DMS79 (cell line): ENCODE data around the gene E2F8.

Experiments
- DNase-seq: peaks from one replicate; lab custom pipeline; 2025; lab: John Stamatoyannopoulos, UW

Gene E2F8

DNA sequence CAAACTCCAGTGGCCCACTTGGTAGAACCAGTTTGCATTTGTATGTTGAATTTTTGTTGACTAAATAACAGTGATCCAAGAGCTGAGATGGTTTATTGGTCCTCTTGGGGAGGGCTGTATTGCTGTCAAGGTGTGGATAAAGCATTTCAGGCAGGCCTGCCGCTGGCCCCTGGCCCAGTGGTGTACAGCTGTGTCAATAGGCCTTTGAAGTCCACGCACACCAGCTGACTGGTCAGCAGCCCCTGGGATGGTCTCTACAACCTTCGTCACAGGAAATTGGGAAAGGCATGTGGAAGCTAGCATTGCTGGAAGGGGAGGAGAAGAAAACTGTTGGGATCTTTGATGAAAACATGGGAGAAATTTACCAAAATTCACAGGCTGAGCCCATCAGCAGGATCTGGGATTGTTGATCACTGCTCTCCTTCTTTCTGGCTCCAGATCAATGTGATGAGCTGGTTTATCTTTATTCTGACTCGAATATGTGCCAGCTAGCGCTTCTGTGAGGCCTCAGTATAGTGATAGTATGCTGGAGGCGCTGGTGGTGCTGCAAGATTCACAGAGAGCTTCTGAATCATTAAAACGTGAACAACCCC, 12.5 kb upstream of the E2F8 start:
- no peak for DNase-seq

DNA sequence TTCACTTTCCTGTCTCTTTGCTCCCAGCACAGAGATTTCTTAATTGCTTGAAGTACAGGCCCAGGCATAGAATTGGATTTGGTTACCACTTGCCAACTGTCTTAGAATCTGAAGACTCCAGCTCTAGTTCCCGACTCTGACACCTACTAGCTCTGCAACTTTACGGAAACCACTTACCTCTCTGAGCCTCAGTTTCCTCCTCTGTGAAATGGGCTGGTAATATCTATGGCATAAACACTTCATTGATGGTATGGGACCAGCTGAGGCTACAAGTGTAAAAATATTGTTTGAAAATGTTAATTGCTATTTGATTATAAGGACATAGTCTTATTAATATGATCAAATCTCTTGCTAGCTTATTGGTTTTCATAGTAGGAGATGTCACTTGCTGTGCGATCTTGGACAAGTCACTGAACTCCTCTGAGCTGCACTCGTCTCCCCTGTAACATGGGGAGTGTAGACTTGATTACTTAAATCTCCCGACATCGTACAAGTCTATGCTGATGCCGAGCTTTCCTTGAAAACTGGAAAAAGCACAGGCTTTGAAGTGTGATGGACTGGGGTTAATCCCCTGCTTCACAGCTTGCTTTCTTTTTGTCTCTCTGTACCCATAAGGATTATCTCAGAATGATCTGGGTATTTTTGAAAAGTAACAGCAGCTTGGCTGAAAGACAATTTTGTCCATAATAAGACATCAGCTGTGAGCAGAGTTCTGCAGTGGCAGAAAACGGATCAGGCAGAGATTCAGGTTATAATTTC, 11.8 kb upstream of the E2F8 start:
- no peak for DNase-seq

DNA sequence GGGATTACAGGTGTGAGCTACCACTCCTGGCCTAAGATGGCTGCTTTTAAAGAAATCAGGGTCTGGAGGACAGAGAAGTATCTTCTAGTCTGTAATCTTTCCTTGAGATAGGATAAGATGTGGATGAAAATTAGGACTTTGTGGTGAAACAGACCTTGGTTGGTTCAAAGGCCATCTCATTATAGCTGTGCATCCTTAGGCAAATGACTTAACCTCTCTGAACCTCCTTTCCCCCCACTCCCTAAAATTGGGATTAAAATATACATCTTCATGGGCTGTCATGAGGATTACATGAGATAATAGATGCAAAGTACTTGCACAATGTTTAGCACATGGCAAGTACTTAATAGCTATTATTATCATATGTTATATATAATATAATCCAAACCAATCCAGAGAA, 10.8 kb upstream of the E2F8 start:
- no peak for DNase-seq

DNA sequence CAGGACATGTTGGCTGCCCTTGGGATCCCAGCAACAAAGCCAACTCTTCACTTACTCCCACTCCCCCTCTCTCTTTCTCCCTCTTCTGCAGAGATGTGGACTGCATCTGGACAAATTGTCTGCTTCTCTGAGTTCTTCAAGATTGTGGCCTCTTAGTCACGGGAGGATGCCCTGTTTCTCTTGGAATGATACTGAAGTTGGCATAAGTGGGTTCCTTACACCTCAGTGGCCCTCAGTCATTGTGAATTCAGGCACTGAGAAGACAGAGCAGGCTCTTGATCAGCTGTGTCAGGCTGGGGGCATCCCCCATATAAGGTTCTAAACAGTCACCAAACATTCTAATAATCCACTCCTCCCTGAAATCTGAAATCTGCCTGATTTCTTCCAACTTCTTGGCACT, 6.1 kb upstream of the E2F8 start:
- no peak for DNase-seq

DNA sequence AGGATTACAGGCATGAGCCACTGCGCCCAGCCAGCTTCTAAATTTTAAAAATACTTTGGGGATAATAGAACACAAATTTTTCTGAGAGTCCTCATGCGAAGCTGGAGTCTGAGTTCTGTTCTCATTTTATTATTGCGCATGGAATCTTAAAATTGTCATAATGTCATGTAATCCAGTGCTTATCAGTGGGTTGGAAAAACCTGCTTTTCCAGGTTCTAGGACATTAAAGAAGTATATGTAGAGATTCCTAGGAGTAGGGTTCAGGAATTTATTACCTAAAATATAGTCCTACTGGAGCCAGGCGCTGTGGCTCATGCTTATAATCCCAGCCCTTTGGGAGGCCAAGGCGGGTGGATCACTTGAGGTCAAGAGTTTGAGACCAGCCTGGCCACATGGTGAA, 4.6 kb upstream of the E2F8 start:
- DNase-seq: no peak

DNA sequence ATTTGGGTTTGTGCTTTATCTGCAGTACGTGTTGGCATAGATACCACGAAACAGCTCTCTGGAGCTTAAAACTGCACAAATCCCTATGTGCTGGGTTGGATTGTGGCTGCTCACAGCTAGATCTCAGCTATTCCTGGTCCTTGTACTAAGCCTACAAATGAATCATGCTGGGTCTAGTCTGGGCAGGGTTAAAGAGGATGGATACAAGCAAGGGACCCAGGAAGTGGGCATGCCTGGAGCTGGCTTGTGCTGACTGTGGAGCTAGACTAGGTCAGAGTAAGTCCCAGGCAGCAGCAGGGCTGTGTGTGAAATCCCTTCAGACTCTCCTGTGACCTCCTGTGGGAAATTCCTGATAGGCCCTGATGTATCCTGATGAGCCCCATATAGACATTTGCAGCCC, 3.9 kb upstream of the E2F8 start:
- no peak for DNase-seq

DNA sequence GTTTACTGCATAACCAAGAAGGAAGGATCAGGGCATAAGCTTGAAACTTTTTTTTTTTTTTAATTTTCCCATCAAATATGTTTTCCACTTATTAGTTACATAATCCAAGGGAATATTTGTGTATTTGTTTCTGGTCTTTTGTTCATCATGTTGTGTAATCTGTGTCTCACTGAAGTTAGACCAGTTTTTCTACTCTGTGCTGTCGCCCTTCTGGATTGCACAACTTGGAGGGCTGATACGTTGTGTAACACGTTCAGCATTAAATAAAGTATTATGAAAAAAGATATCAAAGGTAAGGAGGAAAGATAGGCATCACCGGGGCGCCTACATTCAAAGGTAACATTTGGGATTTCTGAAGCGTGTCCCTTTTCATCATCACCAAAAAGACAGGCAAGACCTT, 3.3 kb upstream of the E2F8 start:
- DNase-seq: no peak

DNA sequence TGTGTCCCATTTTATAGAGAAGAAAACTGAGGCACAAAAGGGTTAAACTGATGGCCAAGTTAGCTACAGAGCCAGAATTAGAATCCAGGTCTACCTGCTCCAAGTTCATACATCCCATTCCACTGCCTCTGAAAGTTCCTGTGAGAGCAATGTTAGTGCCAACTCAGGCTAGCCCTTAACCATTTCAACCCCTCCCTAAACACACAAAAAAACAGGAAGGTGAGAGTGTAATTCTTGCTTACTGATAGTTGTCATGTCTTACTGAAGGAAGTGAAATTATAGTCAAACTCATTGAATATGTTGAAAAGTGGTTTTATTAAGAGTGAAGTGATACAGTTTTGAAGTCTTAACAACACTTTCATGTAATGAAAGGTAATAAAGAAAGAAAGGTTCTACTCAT, 2.9 kb upstream of the E2F8 start:
- no peak for DNase-seq

DNA sequence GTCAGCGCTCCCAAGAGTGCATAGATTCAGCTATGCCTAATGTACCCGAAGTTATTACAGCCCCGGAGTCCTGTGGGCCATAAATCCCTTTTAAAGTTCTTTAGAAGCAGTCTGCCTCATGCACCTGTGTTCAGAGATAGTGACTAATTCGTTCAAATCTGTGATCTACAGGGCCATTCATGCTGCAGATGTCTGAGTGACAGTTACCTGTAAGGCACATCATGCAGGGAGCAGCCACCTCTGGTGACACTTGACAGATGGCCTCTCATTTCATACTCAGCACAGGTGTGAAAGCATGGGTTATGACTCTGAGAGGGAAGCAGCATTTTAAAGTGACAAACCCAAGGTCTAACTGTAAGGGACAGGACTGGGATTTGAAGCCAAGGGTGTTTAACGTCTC, 2.4 kb upstream of the E2F8 start:
- DNase-seq: no peak

DNA sequence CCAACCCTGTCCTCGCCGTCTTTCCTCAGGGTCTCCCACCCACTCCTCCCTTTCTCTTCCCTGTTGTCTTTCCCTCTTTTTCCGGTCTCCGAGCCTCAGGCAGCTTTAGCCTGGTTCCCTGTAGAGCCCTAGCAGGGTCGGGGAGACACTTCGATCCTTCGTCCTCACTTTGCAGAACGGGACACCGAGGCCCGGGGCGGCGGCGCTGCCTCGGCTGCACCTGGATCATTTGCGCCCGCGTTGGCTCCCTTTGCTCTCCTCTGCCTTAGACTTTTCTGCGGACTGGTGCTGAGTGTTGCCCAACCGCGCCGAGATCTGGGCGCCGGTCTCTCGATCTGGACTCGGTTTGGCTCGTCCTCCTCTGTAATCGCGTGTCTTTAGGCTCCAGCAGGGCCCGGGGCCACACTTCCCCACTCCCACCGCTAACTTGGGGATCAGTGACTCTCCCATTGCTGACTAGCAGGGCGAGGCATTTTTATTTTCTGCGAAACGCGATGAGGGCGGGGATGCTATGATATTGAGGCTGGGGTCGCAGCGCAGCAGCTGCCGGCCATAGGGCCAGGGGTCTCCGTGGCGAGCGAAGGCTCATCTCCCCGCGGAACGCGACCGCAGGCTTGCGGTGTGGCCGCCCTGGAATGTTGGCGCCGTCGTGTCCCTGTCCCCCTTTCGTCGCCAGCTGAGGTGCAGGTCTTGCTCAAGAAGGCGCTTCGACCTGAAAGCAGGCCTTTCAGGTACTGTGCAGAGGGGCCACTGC, 1.6 kb upstream of the E2F8 start:
- no peak for DNase-seq

DNA sequence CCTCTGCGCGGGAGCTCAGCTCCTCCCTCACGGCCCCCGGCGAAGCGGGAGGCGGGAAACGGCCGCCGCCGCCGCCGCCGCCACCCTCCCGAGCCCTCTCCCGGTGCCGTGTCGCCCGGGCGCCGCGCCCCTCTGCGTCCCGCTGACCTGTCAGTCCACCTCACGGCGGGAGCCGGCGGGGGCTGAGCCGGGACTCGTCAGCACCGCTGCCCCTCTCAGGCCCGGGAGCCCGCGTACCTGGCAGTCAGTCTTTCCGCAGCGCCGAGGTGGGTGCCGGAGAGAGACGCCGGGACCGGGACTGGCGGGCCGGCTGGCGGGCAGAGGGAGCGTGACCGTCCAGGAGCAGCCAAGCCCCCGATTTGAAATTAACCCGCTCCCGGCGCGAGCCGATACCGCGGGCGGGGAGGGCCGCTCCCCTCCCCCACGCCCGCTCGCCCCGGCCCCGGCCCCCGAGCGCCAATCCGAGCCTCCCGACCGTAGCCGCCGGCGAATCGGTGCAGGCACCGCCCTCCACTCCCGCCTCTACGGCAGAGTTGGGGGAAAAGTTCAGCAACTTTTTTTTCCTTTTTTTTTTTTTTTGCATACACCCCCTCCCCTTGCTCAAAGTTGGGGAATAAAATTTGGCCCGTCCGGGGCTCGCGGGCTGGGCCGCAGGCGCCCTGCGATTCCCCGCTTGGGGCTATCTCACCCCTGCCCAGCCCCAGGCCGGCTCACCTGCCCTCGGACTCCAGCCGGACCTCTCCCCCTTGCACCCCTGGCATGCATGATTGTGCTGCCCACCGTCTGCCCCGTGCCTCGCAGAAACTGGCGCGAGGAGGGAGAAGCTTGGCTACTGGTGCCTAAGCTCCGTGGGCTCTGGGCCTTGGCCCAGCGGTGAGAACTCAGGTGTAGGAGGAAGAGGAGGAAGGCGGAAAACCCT, 774 bp upstream of the E2F8 start:
- DNase-seq: no peak

DNA sequence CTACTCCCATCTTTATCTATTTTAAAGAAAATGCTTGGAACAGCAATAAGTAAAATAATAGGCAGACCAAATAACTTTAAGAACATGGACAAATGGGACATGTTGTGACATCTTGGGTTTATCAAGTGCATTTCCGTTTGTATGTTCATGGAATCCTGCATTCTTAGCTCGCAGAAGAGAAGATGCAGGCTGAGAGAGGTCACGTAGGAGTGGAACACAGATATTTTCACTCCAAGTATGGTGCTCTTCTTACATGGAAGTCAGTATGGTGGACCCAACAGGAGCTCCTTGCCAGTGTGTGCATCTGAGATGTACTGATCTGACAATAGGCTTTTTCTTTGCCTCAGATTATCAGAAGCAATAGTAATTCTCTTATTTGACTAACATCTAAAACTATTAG, 1.7 kb downstream of the E2F8 start:
- no peak for DNase-seq

DNA sequence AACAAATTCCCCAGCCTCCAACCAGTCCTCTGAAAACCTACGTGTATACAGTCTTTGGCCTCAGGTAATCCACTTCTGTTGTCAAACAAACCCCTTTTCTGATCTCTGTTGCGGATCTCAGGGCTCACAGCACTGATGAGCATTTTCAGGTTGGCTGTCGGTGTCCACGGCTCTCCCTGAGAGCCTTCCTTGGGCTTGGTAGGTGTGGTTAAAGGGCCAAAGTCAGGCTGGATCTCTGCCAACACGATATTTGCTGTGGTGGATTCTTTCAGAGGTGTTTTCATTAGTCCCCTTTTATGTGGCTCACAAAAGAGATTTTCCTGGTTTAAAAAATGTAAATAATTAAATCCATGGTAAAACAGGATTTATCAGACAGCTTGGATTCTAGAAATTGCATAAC, 2.9 kb downstream of the E2F8 start:
- no peak for DNase-seq

DNA sequence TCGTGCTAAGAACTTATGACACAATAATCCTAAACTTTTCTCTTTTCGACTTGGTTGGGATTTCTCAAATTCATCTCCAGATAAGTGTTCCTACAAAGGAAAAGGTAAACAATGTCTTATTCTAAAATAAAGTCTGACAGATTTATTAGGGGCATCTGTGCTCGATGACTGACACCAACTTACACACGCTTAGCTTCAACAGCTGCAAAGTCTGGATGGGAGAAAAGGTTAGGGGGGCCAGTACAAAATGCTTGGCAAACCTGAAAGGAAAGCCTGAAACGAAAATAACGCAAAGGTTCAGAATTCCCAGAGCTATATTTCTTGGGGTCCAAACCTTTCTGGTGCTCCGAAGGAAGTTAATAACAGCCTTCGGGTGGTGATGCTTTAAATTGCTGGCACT, 3.4 kb downstream of the E2F8 start:
- DNase-seq: no peak

DNA sequence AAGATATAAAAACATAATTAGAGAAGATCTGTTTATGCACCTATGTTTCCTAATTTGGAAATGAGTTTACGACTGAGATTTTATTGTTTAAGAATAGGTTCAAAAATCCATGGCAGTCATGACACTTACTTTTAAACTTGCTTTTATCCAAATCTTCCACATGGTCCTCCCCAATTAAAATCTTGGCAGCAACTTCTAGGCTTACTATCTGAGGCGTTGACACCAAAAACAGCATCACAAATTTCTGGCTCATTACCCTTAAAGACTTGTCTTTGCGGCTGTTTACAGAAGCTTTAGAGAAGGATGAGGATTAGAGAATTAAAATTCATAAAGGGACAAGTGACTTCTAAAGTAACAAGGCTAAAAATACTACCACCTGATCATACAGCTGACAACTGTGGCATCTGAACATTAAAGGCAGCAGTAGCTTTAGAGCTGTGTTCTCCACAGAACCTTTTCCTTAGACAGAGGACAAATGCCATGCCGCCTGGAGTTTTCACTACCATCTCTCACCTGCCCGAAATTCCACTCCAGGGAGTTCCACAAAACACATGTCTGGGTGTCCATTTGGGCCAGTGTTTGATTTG, 6.4 kb downstream of the E2F8 start:
- no peak for DNase-seq

DNA sequence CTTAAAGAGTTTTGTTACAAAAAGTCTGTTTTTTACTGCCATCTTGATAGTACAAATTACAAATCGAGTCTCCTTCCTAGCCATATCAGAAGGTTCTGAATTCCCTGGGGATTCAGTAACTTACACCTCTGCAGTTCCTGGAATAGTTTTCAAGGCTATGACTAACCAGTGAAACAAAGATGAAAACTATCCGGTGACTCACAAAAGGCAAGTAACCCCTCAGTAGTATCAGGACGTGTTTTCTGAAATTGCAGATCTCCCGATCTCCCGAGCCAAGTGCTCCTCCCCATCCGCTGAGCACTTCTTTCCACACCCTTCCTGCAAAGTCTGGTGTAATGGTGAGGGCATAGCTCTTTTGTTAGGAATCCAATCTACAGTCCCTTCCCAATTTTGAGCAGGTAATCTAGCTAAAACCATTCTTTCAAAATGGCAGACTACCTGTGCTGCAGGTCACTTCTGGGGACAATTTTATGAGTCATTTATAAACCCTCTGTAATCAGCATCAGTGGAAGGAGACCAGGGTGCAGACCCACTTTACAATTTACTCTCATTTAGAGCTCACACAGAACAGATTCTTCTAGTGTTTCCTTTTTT, 7.7 kb downstream of the E2F8 start:
- no peak for DNase-seq

DNA sequence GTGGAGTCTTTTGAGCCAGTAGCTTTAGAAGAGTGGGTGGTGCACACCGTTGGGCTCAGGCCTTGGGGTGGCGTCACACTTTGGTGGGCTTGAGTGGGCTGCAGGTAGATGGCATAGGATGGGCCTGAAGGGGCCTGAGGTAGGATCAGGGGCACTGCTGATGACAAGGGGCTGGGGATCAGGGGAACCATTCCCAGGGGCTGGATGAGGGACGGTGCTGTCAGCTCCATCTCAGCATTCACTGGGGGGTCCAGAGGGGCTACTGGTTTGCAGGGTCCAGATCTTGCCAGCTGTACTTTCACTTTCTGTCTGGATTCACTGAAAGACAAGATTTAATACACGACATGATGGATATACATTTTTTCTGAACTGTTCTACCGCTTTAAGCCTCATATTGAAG, 11.1 kb downstream of the E2F8 start:
- no peak for DNase-seq

DNA sequence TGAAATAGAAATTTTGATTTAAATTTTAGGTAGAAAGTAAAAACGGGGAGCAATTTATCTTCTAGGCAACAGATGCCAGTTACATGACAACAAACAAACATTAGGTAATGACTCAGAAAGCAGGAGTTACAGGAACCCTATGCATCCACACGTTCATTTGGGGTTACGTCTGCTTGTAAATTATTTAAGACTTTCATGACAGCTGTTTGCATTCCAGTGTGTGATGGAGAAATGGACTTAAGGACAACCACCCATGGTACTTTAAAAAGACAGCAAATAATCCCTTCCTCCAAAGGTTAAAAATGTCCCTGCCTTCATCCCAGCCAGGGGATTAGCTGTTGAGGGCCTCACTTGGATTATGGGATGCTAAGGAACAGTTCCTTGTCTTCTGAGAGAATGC, 11.8 kb downstream of the E2F8 start:
- no peak for DNase-seq

DNA sequence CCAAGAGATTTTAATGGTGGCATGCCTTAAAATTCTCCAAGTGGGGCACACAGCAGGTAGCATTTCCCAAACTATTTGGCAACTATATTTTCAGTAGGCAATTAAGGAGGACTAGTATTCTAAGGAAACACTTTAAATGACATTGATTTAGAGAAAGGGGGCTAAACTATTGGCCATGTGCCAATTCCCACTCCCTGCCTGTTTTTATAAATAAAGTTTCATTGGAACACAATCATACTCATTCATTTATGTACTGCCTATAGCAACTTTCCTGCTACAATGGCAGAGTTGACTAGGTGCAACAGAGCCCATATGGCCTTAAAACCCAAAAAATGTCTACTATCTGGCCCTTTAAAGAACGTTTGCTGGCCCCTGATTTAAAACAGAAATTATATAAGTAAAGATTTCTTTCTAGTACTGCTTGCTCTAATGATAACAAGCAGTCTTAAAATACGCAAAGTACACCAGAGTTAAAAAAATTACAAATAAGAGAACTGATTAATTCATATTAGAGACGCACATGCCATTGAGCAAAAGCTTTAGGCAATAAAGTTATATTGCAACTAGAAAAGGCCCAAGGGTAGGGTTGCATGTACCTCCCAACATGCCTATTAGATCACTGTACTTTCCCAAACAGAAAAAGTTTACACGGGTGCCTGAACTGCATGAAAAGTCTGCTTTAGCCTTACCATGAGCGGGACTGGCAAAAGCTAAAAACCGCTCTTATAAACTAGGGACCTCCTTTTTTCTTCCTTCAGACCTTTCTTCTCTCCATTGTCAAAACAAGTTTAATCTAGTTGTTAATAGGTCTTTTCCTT, 14.2 kb downstream of the E2F8 start:
- DNase-seq: no peak

DNA sequence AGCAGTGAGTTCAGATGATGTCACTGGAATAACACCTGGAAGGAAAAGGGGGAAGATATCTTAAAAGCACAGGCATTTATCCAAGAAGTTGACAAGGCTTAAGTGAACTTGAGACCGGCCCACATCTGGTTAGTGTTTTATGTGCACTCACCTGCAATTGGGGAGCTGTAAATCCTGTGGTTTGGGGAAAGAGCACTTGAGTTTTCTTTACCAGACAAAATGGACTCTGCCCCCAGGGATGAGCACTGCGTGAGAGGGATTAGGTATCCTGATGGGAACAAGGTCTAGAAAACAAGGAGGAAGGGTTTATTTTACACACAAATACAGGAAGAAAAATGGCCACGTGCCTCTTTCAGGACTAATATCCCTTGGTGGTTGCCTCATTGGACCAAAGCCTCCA, 15.2 kb downstream of the E2F8 start:
- peak; percentile 92 for DNase-seq

DNA sequence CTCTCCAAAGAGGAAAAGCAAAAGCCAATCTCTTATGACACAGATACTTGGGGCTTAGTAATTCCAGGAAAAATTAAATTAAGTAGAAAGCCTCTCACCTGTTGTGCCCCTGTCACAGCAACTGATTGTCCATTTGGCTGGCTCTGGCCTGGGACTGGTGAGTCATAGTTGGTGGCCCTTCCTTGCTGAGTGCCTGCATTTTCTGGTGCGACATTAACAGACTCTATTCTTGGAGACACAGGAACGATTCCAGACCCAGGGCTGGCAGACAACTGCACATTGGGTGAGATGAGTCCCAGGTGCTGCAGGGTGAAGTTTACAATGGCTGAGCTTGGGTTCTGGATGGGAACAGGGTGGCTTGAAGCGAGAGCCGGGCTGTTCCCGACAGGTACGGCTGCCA, 15.6 kb downstream of the E2F8 start:
- DNase-seq: no peak
